ENCODE data around the gene PRDM10.

GRCh38 chr11:130037058-130037457, 34.4 kb upstream of the PRDM10 start:
- TF ChIP-seq, protein P1, sequence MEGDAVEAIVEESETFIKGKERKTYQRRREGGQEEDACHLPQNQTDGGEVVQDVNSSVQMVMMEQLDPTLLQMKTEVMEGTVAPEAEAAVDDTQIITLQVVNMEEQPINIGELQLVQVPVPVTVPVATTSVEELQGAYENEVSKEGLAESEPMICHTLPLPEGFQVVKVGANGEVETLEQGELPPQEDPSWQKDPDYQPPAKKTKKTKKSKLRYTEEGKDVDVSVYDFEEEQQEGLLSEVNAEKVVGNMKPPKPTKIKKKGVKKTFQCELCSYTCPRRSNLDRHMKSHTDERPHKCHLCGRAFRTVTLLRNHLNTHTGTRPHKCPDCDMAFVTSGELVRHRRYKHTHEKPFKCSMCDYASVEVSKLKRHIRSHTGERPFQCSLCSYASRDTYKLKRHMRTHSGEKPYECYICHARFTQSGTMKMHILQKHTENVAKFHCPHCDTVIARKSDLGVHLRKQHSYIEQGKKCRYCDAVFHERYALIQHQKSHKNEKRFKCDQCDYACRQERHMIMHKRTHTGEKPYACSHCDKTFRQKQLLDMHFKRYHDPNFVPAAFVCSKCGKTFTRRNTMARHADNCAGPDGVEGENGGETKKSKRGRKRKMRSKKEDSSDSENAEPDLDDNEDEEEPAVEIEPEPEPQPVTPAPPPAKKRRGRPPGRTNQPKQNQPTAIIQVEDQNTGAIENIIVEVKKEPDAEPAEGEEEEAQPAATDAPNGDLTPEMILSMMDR (IDR thresholded peaks at IDR 0.05) = no peak
- TF ChIP-seq POLR2A (IDR thresholded peaks at IDR 0.05) = no peak
- TF ChIP-seq POLR2AphosphoS5 (IDR thresholded peaks at IDR 0.05) = no peak
- TF ChIP-seq EP300 (IDR thresholded peaks at IDR 0.05; ENCODE audit: low read depth) = no peak
